HG03342 (cell line): ENCODE data around the gene CALHM3.

ENCODE experiments used
- ATAC-seq: cut with Tn5 transposase; IDR thresholded peaks from one replicate; pipeline ENCODE4 v1.9.1; 2021; ENCODE audit warnings: mild to moderate bottlenecking, moderate library complexity; ENCODE audit not compliant: unreplicated experiment

CALHM3 gene

DNA sequence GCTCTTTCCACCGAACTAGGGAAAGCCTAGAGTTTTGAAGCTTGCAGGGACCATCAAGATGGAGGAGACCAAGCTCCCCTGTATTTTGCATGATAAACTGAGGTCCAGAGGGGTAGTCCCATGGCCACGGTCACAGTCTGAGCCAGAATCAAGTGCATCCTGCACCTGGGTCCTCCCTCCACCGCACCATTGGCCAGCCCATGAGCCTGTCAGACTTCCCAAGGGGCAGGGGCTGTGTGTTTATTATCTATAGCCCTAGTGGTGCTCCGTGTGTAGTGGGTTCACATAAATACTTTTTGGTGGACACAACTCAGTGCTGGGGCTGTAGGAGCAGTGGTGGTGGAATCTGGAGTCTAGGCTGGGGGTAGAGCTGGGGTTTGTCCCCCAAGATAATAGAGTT, 3.6 kb downstream of the CALHM3 start:
- ATAC-seq: no peak

DNA sequence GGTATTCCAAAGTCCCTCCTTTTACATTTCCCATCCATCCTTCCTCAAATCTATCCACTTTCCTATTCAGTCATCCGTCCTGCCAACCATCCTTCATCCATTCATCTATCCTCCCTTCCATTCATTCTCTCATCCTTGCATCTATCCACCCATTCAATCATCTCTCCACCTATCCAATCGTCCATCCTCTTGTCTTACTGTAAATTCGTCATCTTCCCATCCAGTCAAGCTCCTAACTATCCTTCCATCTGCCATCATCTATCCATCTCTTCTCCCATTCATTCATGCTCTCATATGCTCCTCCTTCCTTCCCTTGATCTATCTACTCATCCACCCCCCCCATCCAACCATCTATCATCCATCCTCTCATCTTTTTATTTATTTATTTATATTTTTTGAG, 5.0 kb downstream of the CALHM3 start:
- ATAC-seq: no peak

DNA sequence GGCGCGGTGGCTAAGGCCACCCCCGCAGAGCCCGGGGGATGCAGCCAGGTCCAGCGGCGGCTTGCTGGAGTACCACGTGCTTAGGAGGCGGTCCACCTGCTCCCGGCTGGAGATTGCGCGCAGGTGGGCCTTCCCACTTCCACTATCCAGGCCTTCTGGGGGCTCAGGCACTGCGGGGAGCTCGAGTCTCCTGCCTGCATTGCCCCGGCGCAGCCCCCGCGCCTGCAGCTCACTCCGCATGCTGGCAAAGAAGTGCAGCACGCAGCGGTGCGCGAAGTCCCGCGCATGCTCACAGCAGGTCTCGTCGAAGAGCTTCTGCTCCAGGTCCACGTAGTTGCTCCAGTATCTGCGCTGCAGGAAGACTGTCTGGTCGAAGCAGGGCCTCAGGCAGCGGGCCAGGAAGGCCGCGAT, 5.8 kb downstream of the CALHM3 start:
- no peak for ATAC-seq

DNA sequence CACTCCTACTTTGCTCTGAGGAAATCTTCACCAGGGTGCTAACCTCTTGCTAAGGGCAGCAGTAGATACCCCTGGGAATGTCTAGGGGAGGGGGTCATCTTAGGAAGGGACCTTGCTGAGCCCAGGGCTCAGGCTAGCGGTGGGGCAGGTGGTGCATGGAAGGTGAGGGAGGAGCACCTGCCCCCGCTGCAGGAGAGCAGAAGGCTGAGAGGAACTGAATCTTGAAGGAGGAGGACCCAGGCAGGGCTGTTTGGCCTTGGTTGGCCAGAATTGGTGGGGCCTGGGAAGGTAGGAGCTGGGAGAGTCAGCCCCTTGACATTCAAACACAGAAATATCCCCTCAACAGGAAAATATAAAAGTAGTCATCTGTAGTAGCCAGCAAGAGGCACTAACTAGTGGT, 7.0 kb downstream of the CALHM3 start:
- ATAC-seq: peak; percentile 37

GRCh38 chr10:103470761-103471653, 8.0 kb downstream of the CALHM3 start:
- peak; percentile 70 for ATAC-seq

- no peak for ATAC-seq
Observed at GRCh38 chr10:103469201-103469600, 9.8 kb downstream of the CALHM3 start.

DNA sequence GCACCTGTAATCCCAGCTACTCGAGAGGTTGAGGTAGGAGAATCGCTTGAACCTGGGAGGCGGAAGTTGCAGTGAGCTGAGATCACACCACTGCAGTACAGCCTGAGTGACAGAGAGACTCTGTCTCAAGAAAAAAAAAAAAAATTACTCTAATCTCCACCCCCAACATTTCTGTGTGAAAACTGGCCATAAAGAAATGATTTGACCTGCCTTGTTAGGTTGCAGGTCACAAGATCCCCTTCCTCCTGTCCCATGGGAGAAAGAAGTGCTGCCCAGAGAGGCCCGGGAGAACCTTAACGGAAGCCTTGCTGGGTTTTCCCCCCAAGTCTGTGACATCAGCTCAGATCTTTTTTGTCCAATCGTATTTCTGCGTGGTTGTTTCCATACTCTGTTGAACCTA, 11.6 kb downstream of the CALHM3 start:
- ATAC-seq: peak; percentile 23

- no peak for ATAC-seq
Observed at GRCh38 chr10:103466734-103467133, 12.3 kb downstream of the CALHM3 start.

- ATAC-seq: no peak
Observed at GRCh38 chr10:103465411-103466179, 13.4 kb downstream of the CALHM3 start.

DNA sequence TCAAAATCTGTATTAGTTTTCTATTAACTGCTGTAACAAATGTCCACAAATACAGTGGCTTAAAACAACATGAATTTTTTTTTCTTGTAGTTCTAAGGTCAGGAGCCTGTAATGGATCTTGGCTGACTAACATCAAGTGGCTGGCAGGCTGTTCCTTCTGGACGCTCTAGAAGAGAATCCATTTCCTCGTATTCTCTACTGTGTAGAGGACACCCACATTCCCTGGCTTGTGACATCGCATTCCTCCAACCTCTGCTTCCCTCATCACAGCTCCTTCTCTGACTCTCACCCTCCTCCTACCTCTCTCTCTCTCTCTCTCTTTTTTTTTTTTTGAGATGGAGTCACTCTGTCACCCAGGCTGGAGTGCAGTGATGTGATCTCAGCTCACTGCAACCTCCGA, 15.5 kb downstream of the CALHM3 start:
- ATAC-seq: no peak

DNA sequence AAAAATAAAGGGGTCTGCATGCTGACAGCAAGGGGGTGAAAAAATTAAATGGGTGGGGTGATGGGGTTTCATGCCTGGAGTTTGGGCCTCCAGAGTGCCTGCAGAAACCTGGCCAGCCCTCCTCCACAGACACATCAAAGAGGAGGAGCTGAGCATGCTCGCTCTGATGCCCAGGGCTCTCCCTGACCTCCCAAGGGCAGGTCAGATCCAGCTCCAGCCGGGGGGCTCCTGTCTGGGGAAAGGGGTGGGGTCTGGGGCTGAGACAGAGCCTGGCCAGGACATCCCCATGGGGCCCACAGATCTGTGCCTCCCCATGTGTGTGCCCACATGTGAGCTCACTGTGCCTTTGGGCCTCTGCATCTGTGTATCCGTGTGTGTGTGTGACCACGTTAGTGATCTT, 19.4 kb downstream of the CALHM3 start:
- ATAC-seq: no peak

- peak; percentile 66 for ATAC-seq
Observed at GRCh38 chr10:103458720-103459119, 20.3 kb downstream of the CALHM3 start, which contains the start of gene CALHM1. CALHM1 (minus strand) TSS chr10:103458900; CDS start chr10:103458751, 149 bp downstream.

DNA sequence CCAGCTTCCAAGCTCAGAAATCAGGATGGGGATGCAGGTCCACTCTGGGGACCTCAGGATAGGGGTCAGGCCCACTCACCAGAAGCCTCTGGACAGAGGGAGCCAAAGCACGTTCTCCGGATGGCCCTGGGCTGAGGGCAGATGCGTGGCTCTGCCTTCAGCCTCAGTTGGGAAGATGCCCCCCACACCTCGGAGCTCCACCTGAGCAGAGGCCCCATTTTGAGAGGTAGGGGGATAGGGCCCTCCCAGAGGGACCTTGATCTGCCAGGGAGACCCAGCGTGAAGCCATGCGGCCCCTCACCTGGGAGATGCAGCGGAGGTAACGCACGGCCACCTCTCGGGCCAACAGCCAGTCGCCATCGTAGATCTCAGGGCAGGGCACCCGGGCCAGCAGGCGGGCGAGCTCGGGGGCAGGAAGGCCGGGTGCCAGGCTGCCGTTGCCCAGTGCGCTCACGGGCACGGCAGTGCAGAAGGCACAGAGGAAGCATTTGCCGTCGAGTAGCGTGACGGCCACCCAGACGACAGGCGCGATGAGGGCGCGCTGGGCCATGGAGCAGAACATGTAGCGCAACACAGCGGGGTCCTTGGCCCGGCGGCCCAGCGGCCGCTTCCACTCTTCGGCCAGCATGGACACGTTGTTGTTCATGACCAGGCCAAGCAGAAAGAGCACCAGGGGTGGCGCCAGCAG, 21.0 kb downstream of the CALHM3 start:
- no peak for ATAC-seq

- no peak for ATAC-seq
Observed at GRCh38 chr10:103457176-103457712, 21.8 kb downstream of the CALHM3 start.

GRCh38 chr10:103456074-103456660, 22.9 kb downstream of the CALHM3 start:
- no peak for ATAC-seq

- ATAC-seq: no peak
Observed at GRCh38 chr10:103455235-103455634, 23.8 kb downstream of the CALHM3 start.

DNA sequence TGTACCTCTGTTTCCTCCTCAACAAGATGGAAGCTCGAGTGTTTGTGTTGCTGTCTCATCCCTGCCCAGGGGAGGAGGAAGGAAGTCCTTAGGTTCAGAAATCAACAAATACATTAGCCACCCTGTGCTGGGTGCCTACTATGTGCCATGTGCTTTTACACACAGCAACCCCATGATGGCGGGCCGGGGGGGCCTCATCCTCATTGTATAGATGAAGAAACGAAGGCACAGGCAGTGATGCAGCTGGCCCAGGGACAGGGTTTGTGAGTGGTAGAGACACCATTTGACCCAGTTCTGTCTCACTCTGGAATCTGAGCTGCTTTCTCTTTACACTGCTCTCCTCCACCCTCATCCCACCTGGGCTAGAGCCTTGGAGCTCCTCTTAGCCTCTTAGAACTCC, 25.0 kb downstream of the CALHM3 start:
- no peak for ATAC-seq

GRCh38 chr10:103452506-103453230, 26.4 kb downstream of the CALHM3 start:
- ATAC-seq: no peak

DNA sequence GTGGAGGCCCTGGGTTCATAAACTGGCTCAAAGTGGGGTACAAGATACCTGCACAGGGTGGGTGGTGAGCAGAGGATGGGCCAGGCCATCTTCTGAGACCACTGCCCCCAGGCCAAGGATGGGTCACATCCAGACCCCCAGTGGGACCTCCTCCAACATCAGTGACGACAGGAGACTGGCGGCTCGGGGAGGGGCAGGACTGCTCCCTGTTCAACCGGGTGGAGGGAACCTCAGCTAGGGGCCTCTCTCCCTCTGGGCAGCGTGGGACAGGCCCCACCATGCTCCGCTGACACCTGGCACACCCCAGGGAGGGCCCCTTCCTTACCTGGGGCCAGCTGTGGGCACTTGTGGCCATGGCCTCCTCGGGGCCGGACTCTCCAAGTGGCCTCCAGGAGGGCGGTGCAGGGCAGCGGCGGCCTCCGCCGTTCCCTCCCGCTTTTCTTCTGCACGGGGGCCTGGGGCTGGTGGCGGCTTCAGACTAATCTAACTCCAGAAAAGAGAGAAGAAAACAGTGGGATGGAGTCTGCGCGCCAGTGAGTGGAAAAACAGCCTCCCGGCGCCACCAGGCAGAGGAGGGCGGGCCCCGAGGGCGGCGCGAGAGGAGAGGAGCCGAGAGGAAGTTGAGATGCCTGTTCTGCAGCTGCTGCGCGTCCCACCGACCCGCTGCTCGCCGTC, 27.1 kb downstream of the CALHM3 start, which contains the start of gene CALHM2:
Gene CALHM2, minus strand, starts transcription at position 540 of the 675 bp plus-strand sequence. CDS start 2,429 bp downstream, outside the sequence.
- ATAC-seq: peak; percentile 72
